UCSD-AML1 (cell line): ENCODE measurements around the gene EDARADD.
"Not testable (repeated sequence)": the region's sequence is repeated elsewhere in the genome, so short reads cannot be mapped to it uniquely, and the experiment has no call there.

Source experiments
- DNase-seq: peaks from one replicate; lab custom pipeline; 2025; ENCODE audit not compliant: unreplicated experiment; lab: John Stamatoyannopoulos, UW

Gene EDARADD

DNA sequence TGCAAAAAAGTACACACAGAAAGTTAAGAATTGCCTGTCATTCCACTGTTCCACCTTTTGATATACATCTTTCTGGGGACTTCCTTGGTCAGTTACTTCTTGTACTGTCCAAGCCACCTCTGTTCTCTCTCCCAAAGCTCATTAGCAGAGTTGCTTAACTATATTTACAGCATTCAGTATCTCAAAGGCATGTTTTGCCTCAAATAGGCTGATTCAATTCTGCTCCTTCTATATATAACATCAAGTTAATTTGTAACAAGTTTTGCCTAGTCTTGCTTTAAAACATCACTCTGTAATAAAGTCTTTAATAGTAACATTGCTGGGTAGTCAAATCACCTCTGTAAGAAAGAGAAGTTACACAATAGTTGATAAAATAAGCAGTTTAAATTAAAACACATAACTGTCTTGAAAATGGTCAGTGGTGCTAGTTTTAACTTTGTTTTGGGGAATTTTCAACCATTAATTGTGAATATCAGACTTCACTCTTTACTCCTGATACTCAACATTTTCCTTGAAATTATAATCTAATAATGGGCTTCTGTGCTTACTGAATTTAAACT lies 35.7 kb downstream of the EDARADD start:
- no peak for DNase-seq

- no peak for DNase-seq
These were observed 39.8 kb downstream of the EDARADD start for GRCh38 chr1:236433819-236434315.

DNA sequence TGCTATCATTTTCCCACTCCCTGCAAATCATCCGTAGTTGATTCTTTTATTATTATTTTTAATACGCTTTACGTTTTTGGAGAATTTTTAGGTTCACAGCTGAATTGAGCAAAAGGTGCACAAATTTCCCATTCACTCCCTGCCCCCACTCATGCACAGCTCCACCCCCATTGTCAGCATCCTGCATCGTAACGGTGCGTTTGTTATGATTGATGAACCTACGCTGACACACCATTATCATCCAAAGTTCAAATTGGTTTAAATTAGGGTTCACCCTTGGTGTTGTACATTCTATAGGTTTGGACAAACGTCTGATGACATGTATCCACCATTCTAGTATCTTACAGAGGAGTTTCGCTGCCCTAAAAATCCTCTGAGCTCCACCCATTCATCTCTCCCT lies 44.5 kb downstream of the EDARADD start:
- DNase-seq, result no peak

DNA sequence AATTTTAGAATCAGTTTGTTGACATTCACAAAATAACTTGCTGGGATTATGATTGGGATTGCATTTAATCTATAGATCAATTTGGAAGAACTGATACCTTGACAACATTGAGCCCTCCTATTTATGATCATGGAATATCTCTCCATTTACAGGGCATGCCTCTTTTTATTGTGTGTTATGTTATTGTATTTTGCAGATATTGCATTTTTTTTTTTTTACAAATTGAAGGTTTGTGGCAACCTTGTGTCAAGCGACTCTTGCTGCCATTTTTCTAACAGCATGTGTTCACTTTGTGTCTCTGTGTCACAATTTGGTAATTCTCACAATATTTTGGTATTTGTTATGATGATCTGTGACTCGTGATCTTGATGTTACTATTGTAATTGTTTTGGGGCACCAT lies 46.3 kb downstream of the EDARADD start:
- no peak for DNase-seq

- DNase-seq, result no peak
These were observed 56.7 kb downstream of the EDARADD start for GRCh38 chr1:236450779-236451178.

DNA sequence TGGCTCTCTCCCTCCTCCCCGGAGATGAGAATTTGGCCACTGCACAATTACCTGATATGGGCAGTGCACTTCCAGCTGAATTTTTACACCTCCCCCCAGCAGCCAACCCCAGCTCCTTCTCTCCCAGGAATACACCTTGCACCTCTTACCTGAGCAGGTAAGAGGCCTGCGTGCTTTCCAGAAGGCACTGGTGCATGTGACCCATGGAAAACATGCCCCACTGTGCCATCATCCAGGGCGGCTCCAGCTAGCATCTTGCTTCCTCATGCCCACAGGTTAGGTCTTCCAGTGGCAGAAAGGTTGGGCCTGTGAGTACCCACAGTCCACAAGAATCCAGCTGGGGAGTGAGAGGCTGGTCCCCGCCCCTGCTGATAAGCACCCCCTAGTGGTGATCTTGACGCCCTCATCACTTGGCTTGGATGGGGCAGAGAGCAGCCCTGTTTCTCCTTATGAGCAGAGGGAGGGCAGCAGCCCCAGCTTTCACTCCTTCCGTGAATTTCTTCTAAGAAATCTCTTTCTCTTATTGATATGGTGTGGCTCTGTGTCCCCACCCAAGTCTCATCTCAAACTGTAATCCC lies 57.8 kb downstream of the EDARADD start:
- DNase-seq, result peak; percentile 26

DNA sequence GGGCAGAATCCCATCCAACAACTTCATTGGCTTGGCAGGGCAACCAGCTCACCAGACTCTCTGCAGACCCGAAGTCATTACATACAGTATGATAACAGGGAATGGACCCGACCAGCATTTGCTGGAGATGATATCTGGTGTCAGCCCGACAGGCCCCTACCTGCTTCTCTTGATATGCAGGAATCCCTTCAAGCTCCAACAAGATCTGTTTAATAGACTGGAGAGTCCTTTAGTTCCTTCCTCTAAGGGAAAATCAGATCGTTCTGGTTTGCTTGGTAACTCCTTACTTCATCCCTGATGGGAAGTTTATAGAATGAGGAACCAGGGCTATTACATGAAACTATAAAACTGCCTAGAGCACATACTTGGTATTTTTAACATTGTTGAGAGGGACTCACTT lies 61.2 kb downstream of the EDARADD start:
- DNase-seq, result no peak

GRCh38 chr1:236457775-236458174 lies 63.7 kb downstream of the EDARADD start:
- no peak for DNase-seq

DNA sequence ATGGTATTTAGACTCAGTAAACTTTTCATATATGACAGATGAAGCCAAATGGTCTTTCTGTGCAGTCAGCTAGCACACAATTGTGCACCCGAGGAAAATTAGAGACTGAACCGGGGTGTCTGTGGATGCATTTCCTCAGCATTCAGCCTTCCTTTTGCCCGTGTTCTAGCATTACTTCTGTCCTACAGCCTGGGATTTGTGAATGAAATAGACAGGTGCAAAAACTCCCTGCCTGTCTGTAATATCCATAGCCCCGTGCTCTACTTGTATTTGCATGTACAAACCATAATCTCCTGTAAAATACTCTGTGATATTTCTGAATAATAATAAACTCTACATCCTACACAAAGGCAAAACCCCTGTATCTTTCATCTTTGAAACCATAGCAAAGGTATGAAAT lies 64.9 kb downstream of the EDARADD start:
- no peak for DNase-seq

DNA sequence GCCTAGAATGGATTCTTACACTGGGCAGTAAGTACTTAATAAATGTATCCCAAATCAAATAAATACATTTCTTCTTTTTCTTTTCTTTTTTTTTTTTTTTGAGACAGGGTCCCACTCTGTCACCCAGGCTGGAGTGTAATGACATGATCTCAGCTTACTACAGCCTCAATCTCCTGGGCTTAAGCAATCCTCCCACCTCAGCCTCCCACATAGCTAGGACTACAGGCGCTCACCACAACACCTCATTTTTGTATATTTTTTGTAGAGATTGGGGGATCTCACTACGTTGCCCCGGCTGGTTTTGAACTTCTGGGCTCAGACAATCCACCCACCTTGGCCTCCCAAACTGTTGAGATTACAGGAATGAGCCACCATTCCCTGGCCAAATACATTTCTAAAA lies 66.0 kb downstream of the EDARADD start:
- DNase-seq, result no peak

DNA sequence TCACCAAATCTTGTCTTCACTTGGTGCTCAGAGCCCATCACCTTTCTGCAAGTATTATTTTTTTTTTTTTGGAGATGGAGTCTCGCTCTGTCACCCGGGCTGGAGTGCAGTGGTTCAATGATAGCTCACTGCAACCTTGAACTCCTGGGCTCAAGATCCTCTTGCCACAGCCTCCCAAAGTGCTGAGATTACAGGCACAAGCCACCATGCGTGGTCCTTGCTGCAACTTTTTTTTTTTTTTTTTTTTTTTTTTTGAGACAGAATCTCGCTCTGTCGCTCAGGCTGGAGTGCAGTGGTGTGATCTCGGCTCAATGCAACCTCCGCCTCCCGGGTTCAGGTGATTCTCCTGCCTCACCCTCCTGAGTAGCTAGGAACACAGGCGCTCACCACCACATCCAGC lies 70.1 kb downstream of the EDARADD start:
- DNase-seq, result not testable (repeated sequence)

DNA sequence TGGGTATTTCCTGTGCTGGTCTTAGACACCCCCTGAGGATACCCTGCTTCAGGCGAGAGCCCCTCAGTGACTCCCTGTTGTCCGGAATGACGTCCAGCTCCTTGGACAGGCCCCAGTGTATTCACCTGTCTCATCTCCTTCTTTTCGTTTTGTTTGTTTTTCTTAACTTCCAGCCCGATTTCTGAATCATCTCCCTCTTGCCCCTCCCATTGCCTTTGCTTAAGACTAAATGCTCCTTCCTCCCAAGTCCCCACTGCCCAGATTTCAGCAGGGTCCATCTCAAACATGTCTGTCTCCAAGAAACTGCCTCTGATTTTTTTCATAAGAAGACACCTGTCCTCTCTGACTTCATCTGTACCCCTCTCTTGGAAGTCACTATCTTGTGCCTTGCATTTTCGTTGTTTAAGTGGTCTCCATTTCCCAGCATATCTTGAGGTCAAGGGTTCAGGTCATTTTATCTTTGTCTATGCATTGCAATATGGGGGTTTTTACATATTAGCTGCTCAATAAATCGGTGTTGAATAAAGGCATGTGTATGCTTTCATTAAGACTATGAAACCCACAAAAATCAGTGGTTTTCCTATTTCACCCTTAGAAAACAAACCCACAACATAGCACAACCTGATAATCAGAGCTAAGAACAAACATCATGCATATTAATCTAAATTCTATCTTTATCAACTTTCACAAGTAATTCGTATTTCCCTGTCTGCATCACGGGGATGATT lies 71.3 kb downstream of the EDARADD start:
- DNase-seq, result no peak

DNA sequence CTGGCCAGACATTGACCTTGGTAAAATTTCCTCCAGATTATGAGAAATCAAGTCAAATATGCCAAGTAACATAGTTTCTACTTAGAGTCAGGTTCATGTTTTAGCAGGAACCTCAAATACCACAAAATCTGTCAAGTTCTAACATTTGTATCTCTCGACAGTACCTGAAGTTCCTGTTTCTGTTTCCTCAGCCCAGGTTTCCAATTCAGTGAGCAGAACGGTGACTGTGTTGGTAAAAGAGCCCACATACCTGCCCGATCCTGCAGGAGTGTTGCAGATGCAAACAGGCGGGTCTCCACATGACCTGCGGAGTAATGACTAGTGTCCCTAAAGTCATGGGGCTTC lies 71.8 kb downstream of the EDARADD start:
- DNase-seq, result no peak

- DNase-seq, result no peak
These were observed 73.2 kb downstream of the EDARADD start for GRCh38 chr1:236467327-236467641.

DNA sequence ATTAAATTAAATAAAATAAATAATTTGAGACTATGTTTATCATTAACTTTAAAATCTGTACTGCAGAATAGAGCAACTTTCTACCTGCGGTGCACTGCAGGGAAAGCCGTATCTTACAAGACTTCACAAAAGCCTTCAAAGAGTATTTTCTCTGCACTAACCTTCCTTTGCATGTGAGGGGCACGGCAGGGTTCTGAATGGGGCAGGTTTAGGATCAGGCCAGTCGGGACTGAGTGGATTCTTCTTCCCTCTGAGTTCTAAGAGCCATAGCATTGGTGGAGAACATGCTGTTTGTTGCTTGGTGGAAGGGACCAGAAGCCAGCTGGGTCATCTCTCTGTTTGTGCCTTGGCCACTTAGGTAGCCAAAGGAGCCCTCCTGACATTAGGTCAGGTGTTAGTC lies 74.5 kb downstream of the EDARADD start:
- DNase-seq, result no peak

DNA sequence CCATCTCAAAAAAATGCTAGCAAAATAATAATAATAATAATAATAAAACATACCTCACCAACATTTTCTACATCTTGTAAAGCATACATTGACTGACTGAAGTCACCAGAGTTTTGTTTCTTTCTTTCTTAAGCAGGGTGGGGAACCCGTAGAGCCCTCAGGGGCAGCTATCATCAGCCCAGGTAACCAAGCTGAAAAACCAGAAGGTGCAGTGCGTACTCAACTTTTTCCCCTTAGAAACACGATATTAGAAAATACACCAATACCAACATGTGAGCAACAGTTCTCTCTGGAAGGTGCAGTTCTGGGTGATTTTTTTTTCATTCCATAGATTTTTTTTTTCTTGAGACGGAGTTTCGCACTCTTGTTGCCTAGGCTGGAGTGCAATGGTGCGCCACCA lies 75.4 kb downstream of the EDARADD start:
- DNase-seq, result no peak

- no peak for DNase-seq
These were observed 77.0 kb downstream of the EDARADD start for GRCh38 chr1:236471096-236471495.

GRCh38 chr1:236471653-236472052 lies 77.6 kb downstream of the EDARADD start:
- DNase-seq, result no peak

DNA sequence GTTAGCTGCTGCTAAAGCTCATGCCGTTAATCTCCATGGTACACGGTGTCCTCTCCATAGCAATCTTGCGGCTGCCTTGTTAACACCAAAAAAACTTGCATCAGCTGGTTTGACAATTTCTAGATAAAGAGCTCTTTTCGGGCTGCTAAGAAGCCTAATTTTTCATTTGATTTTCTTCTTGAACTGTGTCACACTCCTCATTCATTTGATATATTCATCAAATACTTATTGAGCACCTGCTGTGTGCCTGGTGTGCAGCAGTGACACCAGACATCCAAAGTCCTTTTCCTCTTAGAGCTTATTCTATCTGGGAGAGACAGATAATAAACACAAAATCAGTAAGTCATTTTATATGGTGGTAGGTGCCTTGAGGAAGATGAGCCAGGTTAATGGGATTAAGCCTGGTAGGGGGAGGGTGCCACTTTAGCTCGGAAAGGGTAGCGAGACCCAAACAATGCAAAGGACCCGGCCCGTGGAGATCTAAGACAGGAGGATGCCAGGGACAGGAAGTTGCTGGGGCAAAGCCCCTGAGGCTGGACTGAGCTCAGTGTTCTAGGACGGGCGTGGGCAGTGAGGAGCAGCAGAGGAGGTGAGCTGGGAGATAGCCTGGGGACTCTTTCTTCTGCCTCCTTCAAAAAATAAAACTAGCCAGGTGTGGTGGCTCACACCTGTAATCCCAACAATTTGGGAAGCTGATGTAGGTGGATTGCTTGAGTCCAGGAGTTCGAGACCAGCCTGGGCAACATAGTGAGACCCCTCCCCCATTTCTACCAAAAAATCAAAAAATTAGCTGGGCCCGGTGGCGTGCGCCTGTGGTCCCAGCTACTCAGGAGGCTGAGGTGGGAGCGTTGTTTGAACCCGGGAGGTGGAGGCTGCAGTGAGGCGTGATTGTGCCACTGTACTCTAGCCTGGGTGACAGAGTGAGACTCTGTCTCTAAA lies 79.0 kb downstream of the EDARADD start:
- DNase-seq, result no peak

DNA sequence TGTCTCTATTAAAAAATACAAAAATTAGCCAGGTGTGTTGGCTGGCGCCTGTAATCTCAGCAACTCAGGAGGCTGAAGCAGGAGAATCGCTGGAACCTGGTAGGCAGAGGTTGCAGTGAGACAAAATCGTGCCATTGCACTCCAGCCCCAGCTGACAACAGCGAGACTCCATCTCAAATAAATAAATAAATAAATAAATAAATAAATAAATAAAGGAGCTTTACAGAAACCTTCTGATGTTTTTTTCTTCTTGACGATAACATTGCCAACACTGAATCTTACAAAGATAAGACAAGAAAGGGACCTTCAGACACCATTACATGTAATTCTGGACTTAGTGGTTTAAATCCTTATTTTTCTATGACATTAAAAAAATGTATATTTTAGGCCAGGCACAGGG lies 81.9 kb downstream of the EDARADD start:
- DNase-seq, result no peak

DNA sequence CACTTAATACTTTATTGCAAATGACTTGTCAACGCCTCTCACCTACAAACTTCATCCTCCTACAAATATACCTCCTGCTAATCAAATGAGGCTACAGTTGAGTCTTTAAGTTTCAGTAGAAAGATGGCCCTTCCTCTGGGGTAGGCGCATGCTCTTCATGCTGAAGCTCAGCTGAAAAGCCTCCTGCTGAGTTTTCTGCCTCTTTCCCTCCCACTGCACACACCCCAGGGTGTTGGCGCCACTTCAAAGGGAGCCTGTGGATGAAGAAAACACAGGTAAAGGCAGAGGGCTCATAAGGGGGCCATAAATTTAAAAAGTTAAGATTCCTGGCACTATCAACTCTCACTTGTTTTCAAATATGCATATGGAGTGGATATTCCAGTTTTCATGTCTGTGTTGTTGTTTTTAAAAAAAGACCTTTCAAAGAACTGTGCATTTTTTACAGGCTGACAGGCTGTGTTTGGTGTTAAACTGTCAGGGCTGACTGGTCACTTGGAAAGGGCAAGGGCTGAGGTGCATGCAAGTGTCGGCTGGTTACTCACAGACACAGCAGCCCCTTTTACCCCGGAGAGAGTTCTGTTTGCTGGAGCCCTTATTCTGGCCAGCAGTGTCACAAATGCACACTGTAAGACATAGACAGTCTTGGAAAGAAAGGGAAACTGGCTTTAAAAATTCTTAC lies 86.8 kb downstream of the EDARADD start:
- no peak for DNase-seq
